Measurements from ENCODE around the gene CTNS.

Gene CTNS

DNA sequence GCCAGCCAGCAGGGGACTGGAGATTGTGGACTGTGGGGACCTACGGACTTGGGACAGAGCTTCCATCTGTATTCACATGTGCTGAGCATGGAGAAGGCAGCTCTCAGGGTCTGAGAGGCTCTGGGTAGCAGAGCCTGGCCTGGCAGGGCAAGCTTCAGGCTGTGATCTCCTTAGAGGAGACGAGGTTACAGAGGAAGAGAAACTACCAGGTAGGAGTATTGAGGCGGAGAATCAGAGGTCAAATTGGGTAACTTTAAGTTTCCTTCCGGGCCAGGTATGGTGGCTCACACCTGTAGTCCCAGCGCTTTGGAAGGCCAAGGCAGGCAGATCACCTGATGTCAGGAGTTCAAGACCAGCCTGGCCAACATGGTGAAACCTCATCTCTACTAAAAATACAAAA lies 8.8 kb downstream of the CTNS start:
- no peak for DNase-seq (ENCODE audit: low read depth)
- no peak for TF ChIP-seq CTCF (IDR thresholded peaks at IDR 0.05; ENCODE audit: insufficient read depth, low read depth, low read length, missing control alignments)
- H3K4me3 ChIP-seq (ENCODE audit: low read length) = no peak overlapping the region

DNA sequence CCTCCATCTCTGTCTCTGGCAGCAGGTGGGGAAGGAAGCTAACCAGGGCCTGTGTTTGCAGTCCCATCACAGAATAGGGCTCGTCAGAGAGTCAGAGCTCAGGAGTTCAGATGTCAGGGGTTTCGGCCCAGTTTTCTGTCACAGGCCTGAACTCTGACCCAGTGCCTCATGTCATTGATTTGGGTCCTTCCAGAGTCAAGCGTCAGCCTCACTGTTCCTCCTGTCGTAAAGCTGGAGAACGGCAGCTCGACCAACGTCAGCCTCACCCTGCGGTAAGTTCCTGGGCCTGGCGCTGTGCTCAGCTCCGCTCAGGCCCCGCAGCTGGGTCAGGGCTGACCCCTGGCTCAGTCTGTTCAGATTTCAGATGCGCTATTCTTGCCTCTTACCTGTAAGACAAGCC lies 10.7 kb downstream of the CTNS start:
- no peak overlapping the region for H3K4me3 ChIP-seq (ENCODE audit: low read length)
- DNase-seq (ENCODE audit: low read depth) = no peak
- no peak for TF ChIP-seq CTCF (IDR thresholded peaks at IDR 0.05; ENCODE audit: insufficient read depth, low read depth, low read length, missing control alignments)

DNA sequence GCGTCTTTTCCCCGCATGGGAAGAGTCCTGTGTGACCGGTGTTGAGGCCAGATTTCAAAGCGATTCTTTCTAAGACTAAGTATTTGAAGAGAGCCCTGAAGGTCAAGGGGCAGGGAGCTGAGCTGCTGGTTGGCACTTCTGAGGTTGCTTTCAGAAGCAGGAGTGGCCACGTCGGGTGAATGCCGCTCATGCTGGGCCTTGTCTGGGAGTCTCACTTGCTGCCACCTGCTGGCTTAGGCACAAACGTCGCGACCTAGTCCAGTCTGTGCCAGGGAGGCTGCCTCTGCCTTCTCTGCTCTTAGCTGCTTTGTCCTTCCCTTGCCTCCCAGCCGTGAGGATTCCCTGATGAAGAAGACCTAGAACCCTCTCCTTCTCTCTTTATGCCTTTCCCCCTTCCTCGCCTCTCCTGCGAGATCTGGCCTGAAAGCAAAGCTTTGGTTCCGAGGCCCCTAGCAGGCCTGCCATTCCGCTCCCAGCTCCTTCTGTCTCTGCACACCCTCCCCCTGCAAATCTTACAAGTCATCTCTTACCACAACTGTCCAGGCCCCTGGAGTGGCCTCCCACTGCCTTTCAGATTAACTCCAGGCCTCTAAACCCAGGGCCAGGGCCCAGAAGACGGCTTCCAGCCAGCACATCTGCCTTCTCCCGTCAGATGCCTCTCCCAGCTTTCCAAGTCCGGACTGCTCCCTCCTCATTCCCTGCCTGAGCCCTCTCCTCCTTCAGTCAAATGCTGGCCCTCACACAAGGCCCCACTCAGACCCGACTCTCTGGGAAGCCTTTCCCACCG lies 11.4 kb downstream of the CTNS start:
- no peak overlapping the region for H3K4me3 ChIP-seq (ENCODE audit: low read length)
- peak; percentile 77 for DNase-seq (ENCODE audit: low read depth)
- TF ChIP-seq CTCF (IDR thresholded peaks at IDR 0.05; ENCODE audit: insufficient read depth, low read depth, low read length, missing control alignments) = peak; percentile 72

DNA sequence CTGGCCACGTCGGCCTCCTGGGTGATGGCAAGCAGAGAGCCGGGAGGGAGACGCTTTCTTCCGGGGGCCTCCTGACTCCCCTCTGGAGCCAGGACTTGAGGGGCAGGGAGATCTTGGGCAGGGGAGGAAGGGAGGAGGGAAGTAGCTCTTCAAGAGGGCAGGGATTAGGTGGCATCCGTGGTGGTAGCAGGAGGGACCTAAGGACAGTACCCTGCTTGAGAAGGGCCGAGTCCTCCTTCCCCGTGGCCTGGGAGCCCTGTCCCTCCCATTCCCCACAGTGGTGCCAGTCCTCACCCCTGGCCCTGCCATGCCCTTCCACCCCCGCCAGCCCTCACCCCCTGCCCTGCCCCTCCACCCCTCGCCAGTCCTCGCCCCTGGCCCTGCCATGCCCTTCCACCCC lies 19.2 kb downstream of the CTNS start:
- no peak for TF ChIP-seq CTCF (IDR thresholded peaks at IDR 0.05; ENCODE audit: insufficient read depth, low read depth, low read length, missing control alignments)
- no peak for DNase-seq (ENCODE audit: low read depth)
- no peak overlapping the region for H3K4me3 ChIP-seq (ENCODE audit: low read length)

DNA sequence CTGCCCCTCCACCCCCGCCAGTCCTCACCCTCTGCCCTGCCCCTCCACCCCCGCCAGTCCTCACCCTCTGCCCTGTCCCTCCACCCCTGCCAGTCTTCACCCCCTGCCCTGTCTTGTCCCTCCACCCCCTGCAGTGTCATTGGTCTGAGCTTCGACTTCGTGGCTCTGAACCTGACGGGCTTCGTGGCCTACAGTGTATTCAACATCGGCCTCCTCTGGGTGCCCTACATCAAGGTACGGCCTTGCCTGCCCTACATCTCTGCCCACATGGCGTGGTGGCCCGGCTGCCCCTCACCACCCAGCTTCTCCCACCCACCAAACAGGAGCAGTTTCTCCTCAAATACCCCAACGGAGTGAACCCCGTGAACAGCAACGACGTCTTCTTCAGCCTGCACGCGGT lies 19.8 kb downstream of the CTNS start:
- DNase-seq (ENCODE audit: low read depth) = no peak
- H3K4me3 ChIP-seq (ENCODE audit: low read length) = no peak overlapping the region
- TF ChIP-seq CTCF (IDR thresholded peaks at IDR 0.05; ENCODE audit: insufficient read depth, low read depth, low read length, missing control alignments) = no peak

GRCh38 chr17:3656755-3657587 lies 20.4 kb downstream of the CTNS start:
- DNase-seq (ENCODE audit: low read depth) = no peak
- H3K4me3 ChIP-seq (ENCODE audit: low read length) = no peak overlapping the region
- no peak for TF ChIP-seq CTCF (IDR thresholded peaks at IDR 0.05; ENCODE audit: insufficient read depth, low read depth, low read length, missing control alignments)

Data from epithelial cell of esophagus (primary cell).